HCT116 (cell line): ENCODE measurements around the gene RPS17. TPM values are rescaled to one million over a fixed set of nuclear protein-coding genes. Genes with fewer than 3 reads are reported as not detected.

Experiments
- ATAC-seq: fragments of 200-7000 bp; cut with Tn5 transposase; 2 replicates; pipeline ENCODE4 v1.9.1; 2020; ENCODE audit warnings: mild to moderate bottlenecking, moderate library complexity
- BruUV-seq: library from RNA; stranded (reverse); fragments of 400-500 nt; replicated peaks from 2 replicates; lab custom pipeline; 2021; lab: Mats Ljungman, UMichigan
- CTCF ChIA-PET: fragments of 300-600 bp; sonication (Branson Sonifier 250); formaldehyde crosslinking; loops from one replicate; lab custom pipeline; 2021; ENCODE audit warnings: antibody characterized with exemption; lab: Charles Lee
- POLR2A ChIA-PET: fragments of 300-600, 350-600 bp; sonication (Branson Sonifier 250); formaldehyde crosslinking; loops from one replicate; lab custom pipeline; 2021; ENCODE audit warnings: antibody characterized with exemption; lab: Charles Lee
- RAD21 ChIA-PET, 2 experiments: fragments of 300-600 bp; sonication (Branson Sonifier 250); formaldehyde crosslinking; loops; one replicate each; lab custom pipeline; 2023; ENCODE audit warnings: low total read pairs in 2 of 2; ENCODE audit not compliant: uncharacterized antibody in 2 of 2, unreplicated experiment in 2 of 2, low non-redundant PET in 1 of 2; lab: Charles Lee
- DNase-seq: peaks from one replicate; pipeline ENCODE4 v3.0.0-alpha.2; 2010; ENCODE audit warnings: low read depth, low spot score
- H2AFZ ChIP-seq: fragments of 200-600 bp; shearing (Covaris generic), sonication (generic); 2 replicates; pipeline ENCODE4 v1.6.1; 2017; ENCODE audit warnings: low read depth, mixed run types, mixed read lengths, antibody characterized with exemption, low read length; ENCODE audit not compliant: poor library complexity, severe bottlenecking
- H3K27ac ChIP-seq: 2 replicates; pipeline ENCODE4 v1.5.1; 2012; ENCODE audit warnings: low read depth, low read length
- H3K27me3 ChIP-seq: fragments of 200-600 bp; sonication (generic); 2 replicates; pipeline ENCODE4 v1.6.1; 2016; ENCODE audit warnings: mixed run types, low read length, mixed read lengths; ENCODE audit not compliant: insufficient read depth
- H3K36me3 ChIP-seq, 2 experiments: fragments of 200-500 bp in 1 of 2; fragments of 200-600 bp in 1 of 2; sonication (Bioruptor generic) in 1 of 2; sonication (generic) in 1 of 2; 2 replicates each; pipeline versions ENCODE4 v1.5.1 to v1.6.1; 2014 to 2016; ENCODE audit warnings: low read length in 2 of 2, inconsistent platforms in 1 of 2, mixed read lengths in 1 of 2, mixed run types in 1 of 2; ENCODE audit not compliant: insufficient read depth in 2 of 2, control insufficient read depth in 1 of 2
- H3K4me1 ChIP-seq, 2 experiments: fragments of 200-600 bp in 1 of 2; sonication (generic) in 1 of 2; 2 replicates each; pipeline versions ENCODE4 v1.5.1 to v1.6.1; 2012 to 2017; ENCODE audit warnings: low read length in 2 of 2, inconsistent platforms in 1 of 2, mild to moderate bottlenecking in 1 of 2, mixed read lengths in 1 of 2, mixed run types in 1 of 2, moderate library complexity in 1 of 2; ENCODE audit not compliant: insufficient read depth in 2 of 2, control insufficient read depth in 1 of 2
- H3K4me2 ChIP-seq: fragments of 200-600 bp; sonication (generic); 2 replicates; pipeline ENCODE4 v1.6.1; 2017; ENCODE audit warnings: mixed run types, low read length, mixed read lengths
- H3K4me3 ChIP-seq, 2 experiments: fragments of 200-600 bp in 1 of 2; sonication (generic) in 1 of 2; replicated peaks in 1 of 2; 2 replicates each; pipeline ENCODE4 v1.5.1; 2011 to 2016; ENCODE audit warnings: low read length in 2 of 2, control low read depth in 1 of 2, low read depth in 1 of 2, mild to moderate bottlenecking in 1 of 2, mixed read lengths in 1 of 2, mixed run types in 1 of 2
- H3K79me2 ChIP-seq: fragments of 200-600 bp; sonication (generic); 2 replicates; pipeline ENCODE4 v1.6.1; 2017; ENCODE audit warnings: mild to moderate bottlenecking, mixed run types, low read length, moderate library complexity, mixed read lengths; ENCODE audit not compliant: insufficient read depth
- H3K9ac ChIP-seq: fragments of 200-600 bp; sonication (generic); 2 replicates; pipeline ENCODE4 v1.6.1; 2016; ENCODE audit warnings: low read length, mixed read lengths
- H3K9me2 ChIP-seq: fragments of 200-600 bp; sonication (generic), shearing (Covaris generic); 2 replicates; pipeline ENCODE4 v1.6.1; 2017; ENCODE audit warnings: mixed run types, mild to moderate bottlenecking, moderate library complexity; ENCODE audit not compliant: insufficient read depth
- H3K9me3 ChIP-seq, 2 experiments: fragments of 200-500 bp in 1 of 2; fragments of 200-600 bp in 1 of 2; sonication (Bioruptor generic) in 1 of 2; sonication (generic) in 1 of 2; 2 replicates each; pipeline ENCODE4 v1.6.1; 2014 to 2017; ENCODE audit warnings: low read length in 2 of 2, mixed read lengths in 2 of 2, inconsistent platforms in 1 of 2, low read depth in 1 of 2, mild to moderate bottlenecking in 1 of 2, mixed run types in 1 of 2, moderate library complexity in 1 of 2; ENCODE audit not compliant: control insufficient read depth in 1 of 2, insufficient read depth in 1 of 2
- H4K20me1 ChIP-seq: fragments of 200-600 bp; sonication (generic), shearing (Covaris generic); 2 replicates; pipeline ENCODE4 v1.6.1; 2017; ENCODE audit warnings: mixed run types, mild to moderate bottlenecking, moderate library complexity; ENCODE audit not compliant: insufficient read depth
- CTCF ChIP-seq, 3 experiments: fragments of 200-600 bp in 1 of 3; sonication (generic) in 1 of 3; IDR thresholded peaks in 2 of 3; conservative IDR thresholded peaks in 1 of 3; 2 replicates each; pipeline ENCODE4 v1.5.1; 2012 to 2017; ENCODE audit warnings: low read depth in 2 of 3, low read length in 2 of 3, antibody characterized with exemption in 1 of 3, borderline replicate concordance in 1 of 3, control low read depth in 1 of 3, mild to moderate bottlenecking in 1 of 3, mixed read lengths in 1 of 3, mixed run types in 1 of 3, moderate library complexity in 1 of 3; ENCODE audit not compliant: insufficient read depth in 1 of 3
- EZH2 ChIP-seq: fragments of 200-600 bp; sonication (generic); IDR thresholded peaks from 2 replicates; pipeline ENCODE4 v1.6.1; 2017; ENCODE audit warnings: antibody characterized with exemption, mixed run types
- FOSL1 ChIP-seq: IDR thresholded peaks from 2 replicates; pipeline ENCODE4 v1.6.1; 2012; ENCODE audit warnings: low read depth
- JUND ChIP-seq: IDR thresholded peaks from 2 replicates; pipeline ENCODE4 v1.6.1; 2012
- POLR2A ChIP-seq: IDR thresholded peaks from 2 replicates; pipeline ENCODE4 v1.7.0; 2011; ENCODE audit warnings: borderline replicate concordance; ENCODE audit not compliant: insufficient read depth, insufficient read length; ENCODE audit errors: extremely low read depth
- REST ChIP-seq: IDR thresholded peaks from 2 replicates; pipeline ENCODE4 v1.6.1; 2012; ENCODE audit warnings: low read depth
- SIN3A ChIP-seq: IDR thresholded peaks from 2 replicates; pipeline ENCODE4 v1.6.1; 2012; ENCODE audit warnings: low read depth
- TCF7L2 ChIP-seq: IDR thresholded peaks from 2 replicates; pipeline ENCODE4 v1.7.0; 2011; ENCODE audit warnings: borderline replicate concordance, inconsistent platforms; ENCODE audit not compliant: insufficient read depth, insufficient read length; ENCODE audit errors: extremely low read depth
- YY1 ChIP-seq: IDR thresholded peaks from 2 replicates; pipeline ENCODE4 v1.6.1; 2011; ENCODE audit warnings: low read length, low read depth, moderate library complexity, mild to moderate bottlenecking; ENCODE audit not compliant: insufficient replicate concordance; ENCODE audit errors: extremely low read depth
- ZFX ChIP-seq: fragments of 450-650 bp; IDR thresholded peaks from 2 replicates; pipeline ENCODE4 v1.6.1; 2017
- intact Hi-C: fragments of 100-400 bp; cut with micrococcal nuclease; formaldehyde crosslinking; loops from 2 replicates; pipeline ENCODE4 v1.10.0; 2022
- total RNA-seq: library from RNA; stranded (reverse); gene quantifications from one replicate; pipeline ENCODE4 v1.2.1, GENCODE V29; 2021; ENCODE audit not compliant: unreplicated experiment

RPS17 gene
- total RNA-seq, 1 experiment from 2014 or later = 2,385 TPM

GRCh38 chr15:82540984-82541431, 751 bp upstream of the RPS17 start:
- no peak overlapping the region for H2AFZ ChIP-seq
- H3K4me2 ChIP-seq = peak overlapping the region; percentile 98
- H3K27me3 ChIP-seq = peaks cover 6% of the 10 kb centered on the region; the same call in 1 of the 2 replicates
- H3K4me3 ChIP-seq = peak overlapping the region; percentile 84 to 100
- DNase-seq (no peak), ATAC-seq (peak; percentile 22)
- TSS peak; percentile 93 for BruUV-seq
- H3K9me2 ChIP-seq = no peaks in the 10 kb centered on the region
- H3K9me3 ChIP-seq = no peaks in the 10 kb centered on the region
- ChIA-PET POLR2A (interaction anchor here (0.8 to 1.9 kb wide), 9 partner anchors 10 to 470 kb away, joined by 3 to 22 read pairs (median 4); partner anchors contain the start of genes C15orf40 and RAMAC), RAD21 (interaction anchor here in 1 of 2 experiments (1.6 kb wide), 1 partner anchor 209 kb away, joined by 4 read pairs; no protein-coding TSS in a partner anchor), CTCF (interaction anchor here (0.8 to 2.9 kb wide), 4 partner anchors 9 to 470 kb away, joined by 3 to 22 read pairs (median 3); no protein-coding TSS in a partner anchor)
- intact Hi-C loops = loop anchor here (1.0 to 5.0 kb wide), 2 partner anchors 209 to 266 kb away; partner anchors contain the start of genes FSD2 and WHAMM
- H3K36me3 ChIP-seq = peaks cover 27 to 40% of the 10 kb centered on the region in 2 experiments
- peaks cover 0 to 18% of the 10 kb centered on the region in 2 experiments; a peak in 3 of 4 replicates for H3K4me1 ChIP-seq
- H3K9ac ChIP-seq = peak overlapping the region; percentile 100
- TF ChIP-seq TCF7L2 (no peak), ZFX (peak; percentile 51), EZH2 (no peak), FOSL1 (no peak), YY1 (no peak)
- H3K79me2 ChIP-seq = peaks cover 42% of the 10 kb centered on the region
- peak overlapping the region; percentile 85 for H3K27ac ChIP-seq
- H4K20me1 ChIP-seq = peaks cover 23% of the 10 kb centered on the region; the same call in 1 of the 2 replicates

- intact Hi-C loops = loop anchor here (1.0 to 10.0 kb wide), 3 partner anchors 211 to 465 kb away; partner anchors contain the start of genes FSD2 and WHAMM
- Histone ChIP-seq H3K9me2 (no peaks in the 10 kb centered on the region), H3K27me3 (no peaks in the 10 kb centered on the region), H3K27ac (peak overlapping the region; percentile 85), H3K79me2 (peaks cover 42% of the 10 kb centered on the region), H3K4me3 (peak overlapping the region; percentile 84 to 100), H3K9ac (peak overlapping the region; percentile 100), H3K4me1 (peaks cover 0 to 18% of the 10 kb centered on the region in 2 experiments; a peak in 3 of 4 replicates), H3K9me3 (no peaks in the 10 kb centered on the region), H2AFZ (no peak overlapping the region), H4K20me1 (peaks cover 23% of the 10 kb centered on the region; the same call in 1 of the 2 replicates), H3K36me3 (peaks cover 27 to 45% of the 10 kb centered on the region in 2 experiments), H3K4me2 (peak overlapping the region; percentile 78)
- no peak for ATAC-seq
- no peak for DNase-seq
- ChIA-PET RAD21 (interaction anchor here in 1 of 2 experiments (1.6 kb wide), 1 partner anchor 210 kb away, joined by 4 read pairs; no protein-coding TSS in a partner anchor), POLR2A (interaction anchor here (0.7 to 1.9 kb wide), 7 partner anchors 8 to 415 kb away, joined by 3 to 22 read pairs (median 3); no protein-coding TSS in a partner anchor), CTCF (interaction anchor here (1.1 to 2.9 kb wide), 3 partner anchors 8 to 310 kb away, joined by 3 to 22 read pairs (median 3); no protein-coding TSS in a partner anchor)
- BruUV-seq = no TSS peak
- no peak for TF ChIP-seq SIN3A
- TF ChIP-seq FOSL1 = no peak
- no peak for TF ChIP-seq YY1
- TF ChIP-seq CTCF (IDR thresholded peaks at IDR 0.05 in 2 of 3, conservative IDR thresholded peaks at IDR 0.05 in 1 of 3; ENCODE audit: borderline replicate concordance in 1 of 3, insufficient read depth in 1 of 3, low read depth in 2 of 3, low read length in 2 of 3) = no peak
- TF ChIP-seq JUND = no peak
- TF ChIP-seq POLR2A = no peak
- no peak for TF ChIP-seq REST
Observed at GRCh38 chr15:82539691-82540054, 584 bp downstream of the RPS17 start.
